Posterior cingulate gyrus (tissue), 11 donors: Measurements from ENCODE around the gene NME7.

Source experiments
- DNase-seq, 10 donors: peaks; one replicate each; pipeline versions ENCODE4 v3.0.0 to v3.0.0-alpha.2; 2020 to 2021; ENCODE audit warnings: mixed read lengths in 3 of 10
- intact Hi-C: fragments of 100-400 bp; cut with DNase I; formaldehyde crosslinking; loops from one replicate; pipeline ENCODE4 v1.15.1; 2023

Gene NME7

DNA sequence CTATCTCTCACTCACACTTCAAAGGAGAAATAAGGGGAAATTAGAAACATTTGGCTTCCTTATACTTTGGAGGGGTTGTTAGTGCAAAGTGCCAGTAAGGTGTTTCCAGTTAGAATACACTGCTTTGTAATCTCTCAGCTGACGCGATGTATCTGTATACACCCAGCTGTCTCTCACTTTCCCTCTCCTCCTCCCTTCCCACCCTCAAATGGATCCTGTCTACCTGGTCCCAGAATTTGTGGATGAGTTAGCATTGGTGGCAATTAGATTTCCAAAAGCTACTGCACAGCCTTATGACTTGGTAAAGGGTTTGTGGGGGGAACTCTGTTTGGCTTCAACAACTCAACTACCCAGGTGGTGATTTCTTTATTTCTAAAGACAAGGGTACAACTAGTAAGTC, 250.6 kb downstream of the NME7 start:
- DNase-seq, result no peak
- intact Hi-C loops, result loop anchor here (10.0 kb wide), 1 partner anchor 772 kb away; no protein-coding TSS in a partner anchor

GRCh38 chr1:169115891-169116585, 251.6 kb downstream of the NME7 start:
- intact Hi-C loops, result loop anchor here (10.0 kb wide), 1 partner anchor 771 kb away; no protein-coding TSS in a partner anchor
- peak in 3 of 10 donors; percentile 72 to 89 (median 88) for DNase-seq

GRCh38 chr1:169113613-169114119, 253.9 kb downstream of the NME7 start:
- intact Hi-C loops, result loop anchor here (10.0 kb wide), 1 partner anchor 769 kb away; no protein-coding TSS in a partner anchor
- no peak for DNase-seq

- no peak for DNase-seq
- intact Hi-C loops, result loop anchor here (10.0 kb wide), 1 partner anchor 767 kb away; no protein-coding TSS in a partner anchor
These were observed 255.4 kb downstream of the NME7 start for GRCh38 chr1:169112241-169112640.

- DNase-seq, result peak in 1 of 10 donors; percentile 82
- intact Hi-C loops, result loop anchor here (10.0 kb wide), 1 partner anchor 767 kb away; no protein-coding TSS in a partner anchor
These were observed 256.1 kb downstream of the NME7 start for GRCh38 chr1:169111472-169111871.

DNA sequence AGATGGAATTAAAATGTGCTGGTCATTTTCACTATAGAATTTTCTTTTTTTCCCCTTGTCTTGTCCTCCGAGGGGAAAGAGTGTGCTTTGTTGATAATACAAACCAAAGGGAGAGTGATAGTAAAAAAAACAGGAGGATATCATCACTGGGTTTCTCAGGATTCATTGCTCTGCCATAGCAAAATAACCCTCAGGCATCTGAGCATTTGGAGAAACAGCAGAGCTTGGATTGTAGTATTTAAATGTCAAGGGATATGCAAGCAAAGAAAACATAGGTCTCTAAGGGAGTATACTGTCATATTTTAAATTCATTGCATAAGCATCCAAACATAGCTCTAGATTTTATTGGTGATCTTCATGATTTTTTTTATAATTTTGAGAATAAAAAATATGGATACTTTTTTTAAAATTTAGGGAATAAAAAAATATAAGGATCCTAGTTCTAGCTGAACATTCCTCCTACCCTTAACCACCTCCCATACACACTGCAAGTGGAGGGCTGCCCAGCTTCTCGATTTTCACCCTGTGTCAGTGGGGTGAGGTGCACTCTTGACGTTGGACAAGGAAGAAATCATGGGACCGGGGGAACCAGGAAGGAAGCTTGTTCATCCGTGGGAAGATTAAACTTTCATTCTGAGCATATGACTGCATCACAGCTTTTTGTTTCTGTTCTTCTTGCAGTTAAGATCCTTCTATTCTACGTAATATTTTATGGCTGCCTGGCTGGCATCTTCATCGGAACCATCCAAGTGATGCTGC, 256.7 kb downstream of the NME7 start:
- no peak for DNase-seq
- intact Hi-C loops, result loop anchor here (10.0 kb wide), 1 partner anchor 766 kb away; no protein-coding TSS in a partner anchor

- no peak for DNase-seq
- intact Hi-C loops, result loop anchor here (10.0 kb wide), 1 partner anchor 765 kb away; no protein-coding TSS in a partner anchor
These were observed 257.4 kb downstream of the NME7 start for GRCh38 chr1:169110236-169110635.

- peak in 7 of 10 donors; percentile 55 to 88 (median 68) for DNase-seq
- intact Hi-C loops, result loop anchor here (5.0 to 10.0 kb wide), 3 partner anchors 147 to 765 kb away; no protein-coding TSS in a partner anchor
These were observed 257.9 kb downstream of the NME7 start for GRCh38 chr1:169109561-169110134.

GRCh38 chr1:169108863-169109560, 258.6 kb downstream of the NME7 start:
- DNase-seq, result peak in 4 of 10 donors; percentile 45 to 89 (median 72)
- intact Hi-C loops, result loop anchor here (5.0 kb wide), 2 partner anchors 147 to 472 kb away; no protein-coding TSS in a partner anchor

DNA sequence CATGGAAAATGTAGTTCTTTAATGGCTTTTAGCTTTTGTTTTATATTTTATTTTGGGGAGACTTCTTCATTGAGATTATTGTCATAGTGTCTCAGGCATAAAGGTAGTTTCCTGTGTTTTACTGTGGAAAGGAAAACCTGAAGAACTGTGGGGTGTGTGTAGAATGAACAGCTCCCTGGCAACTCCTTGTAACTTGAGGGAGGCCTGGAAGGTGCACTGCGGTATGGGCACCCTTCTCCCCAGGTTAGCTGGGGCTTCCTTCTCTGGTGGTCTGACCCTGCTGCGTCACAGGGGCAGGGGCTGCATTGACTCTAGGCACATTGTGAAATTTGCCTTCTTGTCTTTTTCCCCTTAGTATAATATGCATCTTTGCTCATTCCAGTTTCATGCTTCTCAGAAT, 259.4 kb downstream of the NME7 start:
- DNase-seq, result peak in 1 of 10 donors; percentile 64
- intact Hi-C loops, result loop anchor here (5.0 kb wide), 2 partner anchors 146 to 471 kb away; no protein-coding TSS in a partner anchor

- intact Hi-C loops, result loop anchor here (5.0 kb wide), 2 partner anchors 145 to 470 kb away; no protein-coding TSS in a partner anchor
- DNase-seq, result peak in 3 of 10 donors; percentile 48 to 87 (median 73)
These were observed 259.9 kb downstream of the NME7 start for GRCh38 chr1:169107603-169108208.

- intact Hi-C loops, result loop anchor here (5.0 kb wide), 2 partner anchors 145 to 470 kb away; no protein-coding TSS in a partner anchor
- peak in 3 of 10 donors; percentile 80 to 89 (median 84) for DNase-seq
These were observed 260.5 kb downstream of the NME7 start for GRCh38 chr1:169106921-169107602.

DNA sequence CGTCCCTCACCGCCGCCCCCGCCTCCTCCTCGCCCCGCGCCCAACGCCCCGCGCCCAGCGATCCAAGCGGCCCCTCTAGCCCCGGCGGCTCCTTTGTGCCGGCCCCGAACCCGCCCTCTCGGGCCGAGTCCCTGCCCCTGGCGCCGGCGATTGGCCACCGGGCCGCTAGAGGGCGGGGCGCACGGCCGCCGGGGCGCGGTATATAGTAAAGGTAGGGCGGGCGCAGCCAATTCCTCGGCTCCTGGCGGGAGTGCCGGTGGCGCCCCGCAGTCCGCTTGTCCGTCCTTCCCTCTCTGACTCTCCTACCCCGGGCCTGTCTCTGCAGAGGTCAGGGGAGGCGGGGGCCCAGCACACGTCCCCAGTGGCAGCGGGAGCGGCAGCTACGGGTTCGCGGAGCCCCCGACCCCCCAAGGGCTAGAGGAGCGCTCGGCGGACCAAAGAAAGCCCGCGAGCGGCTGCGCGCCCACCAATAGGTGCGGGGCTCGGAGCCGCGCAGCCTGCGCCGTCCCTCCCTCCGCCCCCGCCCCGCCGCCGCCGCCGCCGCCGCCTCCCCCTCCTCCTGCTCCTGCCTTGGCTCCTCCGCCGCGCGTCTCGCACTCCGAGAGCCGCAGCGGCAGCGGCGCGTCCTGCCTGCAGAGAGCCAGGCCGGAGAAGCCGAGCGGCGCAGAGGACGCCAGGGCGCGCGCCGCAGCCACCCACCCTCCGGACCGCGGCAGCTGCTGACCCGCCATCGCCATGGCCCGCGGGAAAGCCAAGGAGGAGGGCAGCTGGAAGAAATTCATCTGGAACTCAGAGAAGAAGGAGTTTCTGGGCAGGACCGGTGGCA, 261.3 kb downstream of the NME7 start, which contains the start of gene ATP1B1:
TSS of gene ATP1B1 (plus strand) at position 596 of the 826 bp plus-strand sequence. CDS start at position 736, 140 bp downstream.
- intact Hi-C loops, result loop anchor here (5.0 kb wide), 2 partner anchors 144 to 469 kb away; no protein-coding TSS in a partner anchor
- DNase-seq, result peak; percentile 80 to 99 (median 90)

DNA sequence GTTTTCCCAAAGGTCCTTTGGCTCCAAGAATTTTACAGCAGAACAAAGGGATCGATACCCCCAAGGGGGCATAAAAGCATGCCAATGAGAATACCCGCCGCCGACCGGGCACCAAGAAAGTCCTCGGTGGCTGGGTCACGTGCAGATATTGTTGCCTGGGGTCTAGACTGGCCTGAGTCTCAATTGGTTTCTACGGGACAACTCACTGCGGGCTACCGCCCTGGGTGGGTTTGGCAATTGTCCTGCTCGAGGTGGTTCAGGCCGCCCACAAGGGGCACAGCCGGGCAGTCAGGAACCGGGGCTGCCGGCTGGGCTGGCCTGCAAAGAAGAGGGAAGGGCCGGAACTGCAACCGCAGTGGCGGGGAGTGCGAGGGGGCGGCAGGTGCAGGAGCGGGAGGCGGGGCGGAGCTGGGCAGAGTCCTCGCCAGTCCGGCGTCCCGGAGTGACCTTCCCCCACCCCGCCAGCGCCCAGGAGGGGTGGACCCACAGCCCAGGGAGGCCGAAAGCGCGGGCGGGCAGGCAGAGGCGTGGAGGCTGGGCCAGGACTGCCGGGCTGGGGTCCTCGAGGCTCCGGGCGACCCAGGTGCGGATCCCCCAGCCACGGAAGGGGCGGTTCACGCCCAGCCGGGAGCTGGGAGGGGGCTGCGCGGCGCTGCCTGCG, 262.0 kb downstream of the NME7 start:
- intact Hi-C loops, result loop anchor here (5.0 kb wide), 2 partner anchors 143 to 468 kb away; no protein-coding TSS in a partner anchor
- DNase-seq, result peak; percentile 75 to 98 (median 80)

DNA sequence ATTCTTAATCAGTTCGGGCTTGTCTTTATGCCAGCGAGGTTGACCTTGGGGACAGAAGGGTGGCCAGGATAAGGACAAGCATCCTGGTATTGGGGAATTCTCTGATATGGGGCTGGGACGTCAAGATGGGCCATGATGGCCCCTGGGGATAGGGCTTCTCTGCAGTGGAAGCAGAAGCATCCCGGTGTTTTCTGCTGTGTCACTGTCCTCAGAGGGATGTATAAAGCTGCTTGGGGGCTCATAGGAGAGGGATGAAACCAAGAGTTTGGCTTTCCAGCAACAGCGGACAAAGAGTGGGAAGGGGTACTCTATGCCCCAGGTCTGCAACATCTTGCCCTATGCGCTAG, 262.5 kb downstream of the NME7 start:
- no peak for DNase-seq
- intact Hi-C loops, result loop anchor here (5.0 kb wide), 2 partner anchors 143 to 468 kb away; no protein-coding TSS in a partner anchor

DNA sequence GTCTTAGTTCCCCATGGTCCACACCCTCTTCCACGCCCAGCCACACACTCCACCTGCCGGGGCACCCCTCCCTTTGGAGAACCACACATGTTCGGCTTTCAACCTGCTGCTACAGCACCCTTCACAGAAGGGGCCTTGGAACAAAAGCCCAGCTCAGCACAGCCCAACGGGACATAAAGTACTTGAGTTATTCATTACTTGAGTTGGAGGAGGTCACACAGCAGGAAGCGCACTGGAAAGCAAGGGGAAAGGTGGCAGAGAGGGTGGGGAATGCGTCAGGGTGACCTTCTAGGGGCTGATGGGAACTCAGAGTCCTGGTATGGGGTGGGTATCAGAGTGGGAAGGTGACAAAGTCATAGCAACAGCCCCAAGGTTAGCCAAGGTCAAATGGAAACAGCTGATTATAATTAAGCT, 264.1 kb downstream of the NME7 start:
- intact Hi-C loops, result no loop called here

DNA sequence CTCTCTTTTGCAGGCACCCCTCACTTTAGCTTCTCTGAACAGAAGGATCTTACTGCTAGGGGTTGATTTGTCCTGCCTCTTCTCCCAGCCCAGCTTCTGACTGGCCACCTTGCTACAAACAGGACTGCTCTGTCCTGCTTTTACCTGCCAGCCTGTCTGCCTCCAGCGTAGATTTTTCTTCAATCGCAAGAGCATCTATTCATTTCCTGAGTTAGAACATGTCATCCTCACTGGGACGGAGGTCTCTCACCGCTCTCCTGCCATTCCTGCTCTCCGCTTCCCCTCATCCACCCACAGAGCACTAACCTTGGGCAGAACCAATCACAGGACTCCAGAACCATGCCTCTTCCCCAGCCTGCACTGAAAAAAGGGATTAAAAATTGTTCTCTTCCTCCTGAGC, 264.6 kb downstream of the NME7 start:
- intact Hi-C loops, result no loop called here
- peak in 3 of 10 donors; percentile 58 to 83 (median 74) for DNase-seq

More for the DNA sequence above, 264.1 kb downstream of the NME7 start:
- DNase-seq, result peak in 2 of 10 donors; percentile 67 to 82
